GM21723 (cell line): ENCODE measurements around the gene TDRD15.
"Not testable (repeated sequence)": the region's sequence is repeated elsewhere in the genome, so short reads cannot be mapped to it uniquely, and the experiment has no call there.

ENCODE experiments used
- ATAC-seq: cut with Tn5 transposase; IDR thresholded peaks from one replicate; pipeline ENCODE4 v1.9.1; 2021; ENCODE audit warnings: mild to moderate bottlenecking, moderate library complexity; ENCODE audit not compliant: unreplicated experiment

TDRD15 gene

DNA sequence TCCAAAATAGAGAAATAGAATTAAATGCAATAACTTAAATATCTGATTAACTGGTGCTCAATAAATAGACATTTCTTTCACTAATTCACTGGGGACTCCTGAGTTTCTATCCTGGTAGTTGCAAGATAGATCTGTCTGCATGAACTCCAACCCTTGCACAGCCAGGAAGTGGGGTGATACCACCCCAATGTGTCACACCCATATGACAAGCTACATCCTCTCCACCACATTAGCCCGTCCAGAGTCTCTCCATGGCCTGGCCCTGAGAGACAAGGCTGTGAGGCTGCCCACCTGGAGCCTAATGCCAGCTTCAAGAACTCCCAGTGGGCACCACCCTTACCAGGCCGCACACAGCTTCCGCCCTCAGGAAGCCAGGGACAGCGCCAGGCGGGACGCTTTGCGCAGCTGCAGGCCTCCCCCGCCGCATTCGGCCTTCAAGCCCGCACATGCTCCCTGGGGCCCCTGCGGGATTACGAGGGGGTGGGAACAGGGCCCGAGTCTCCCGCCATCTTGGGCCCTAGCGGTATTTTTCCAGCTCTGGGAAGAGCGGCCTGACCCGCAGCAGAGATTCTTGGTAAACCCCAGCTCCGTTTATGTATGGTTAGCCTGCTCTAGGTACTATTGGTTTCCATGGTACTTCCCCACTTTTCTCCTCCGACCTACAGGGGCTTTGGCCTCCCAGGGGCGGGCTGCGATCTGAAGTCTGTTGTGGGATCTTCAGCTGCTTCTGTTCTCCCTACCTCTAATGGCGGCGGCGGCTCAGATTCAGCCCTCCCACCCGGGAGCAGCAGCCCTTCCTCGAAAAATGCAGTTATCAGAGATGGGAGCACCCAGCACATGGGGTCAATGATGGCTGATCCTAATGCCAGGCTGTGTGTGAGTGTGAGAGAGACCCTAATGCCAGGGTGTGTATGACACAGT is at the start of gene TDRD15:
Gene TDRD15, plus strand, starts transcription at position 496 of the 921 bp plus-strand sequence. CDS start 13,500 bp downstream, outside the sequence.
- ATAC-seq: no peak

DNA sequence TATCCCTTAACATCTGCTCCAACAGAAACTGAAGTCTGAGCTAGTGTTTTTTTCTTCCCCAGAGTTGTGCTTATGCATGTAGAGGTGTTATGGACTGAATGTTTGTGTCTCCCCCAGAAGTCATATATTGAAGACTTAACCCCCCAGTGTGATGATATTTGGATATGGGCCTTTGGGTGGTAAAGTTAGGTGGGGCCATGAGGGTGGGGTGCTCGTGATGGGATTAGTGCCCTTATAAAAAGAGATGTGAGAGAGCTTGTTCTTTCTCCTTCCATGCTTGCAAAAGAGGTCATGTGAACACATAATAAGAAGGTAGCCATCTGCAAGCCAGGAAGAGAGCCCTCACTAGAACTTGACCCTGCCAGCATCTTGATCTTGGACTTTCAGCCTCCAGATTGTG is 45.5 kb upstream of the TDRD15 start:
- no peak for ATAC-seq

DNA sequence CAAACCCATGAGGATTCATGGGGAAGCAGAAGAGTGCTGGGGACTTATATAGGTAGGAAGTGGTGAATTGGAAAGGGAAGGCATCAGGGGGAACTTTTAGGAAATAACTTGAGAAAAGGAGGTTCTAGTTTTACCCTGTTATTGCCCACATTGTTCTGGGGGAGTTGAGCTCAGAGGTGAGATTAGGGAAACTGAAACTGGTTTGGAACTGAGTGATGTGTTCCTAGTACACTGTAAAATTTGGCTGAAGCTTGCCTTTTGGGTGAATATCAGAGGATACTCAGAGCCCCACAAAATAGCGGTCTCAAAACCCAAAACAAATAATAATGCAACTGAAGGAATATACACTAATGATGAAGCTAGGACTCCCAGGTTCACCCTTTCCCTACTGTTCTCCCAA is 40.3 kb upstream of the TDRD15 start:
- no peak for ATAC-seq

DNA sequence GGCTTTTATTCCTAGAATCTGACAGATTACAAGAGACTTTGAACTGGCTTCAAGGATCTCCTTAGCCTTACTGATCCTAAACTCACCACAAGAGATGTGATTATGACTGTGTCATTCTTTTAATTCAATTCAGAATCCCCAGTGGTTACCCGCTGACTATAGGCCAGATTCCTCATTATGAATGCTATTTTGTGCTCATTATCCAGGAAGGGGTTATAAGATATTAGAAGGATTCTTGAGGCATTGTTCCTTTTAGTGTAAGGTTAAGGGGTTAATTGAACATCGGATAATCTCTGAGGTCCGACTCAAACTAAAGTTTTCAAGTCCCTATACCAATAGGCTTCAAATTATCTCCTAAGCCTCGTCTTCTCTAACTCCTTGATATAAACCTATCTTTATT is 39.4 kb upstream of the TDRD15 start:
- ATAC-seq: no peak

DNA sequence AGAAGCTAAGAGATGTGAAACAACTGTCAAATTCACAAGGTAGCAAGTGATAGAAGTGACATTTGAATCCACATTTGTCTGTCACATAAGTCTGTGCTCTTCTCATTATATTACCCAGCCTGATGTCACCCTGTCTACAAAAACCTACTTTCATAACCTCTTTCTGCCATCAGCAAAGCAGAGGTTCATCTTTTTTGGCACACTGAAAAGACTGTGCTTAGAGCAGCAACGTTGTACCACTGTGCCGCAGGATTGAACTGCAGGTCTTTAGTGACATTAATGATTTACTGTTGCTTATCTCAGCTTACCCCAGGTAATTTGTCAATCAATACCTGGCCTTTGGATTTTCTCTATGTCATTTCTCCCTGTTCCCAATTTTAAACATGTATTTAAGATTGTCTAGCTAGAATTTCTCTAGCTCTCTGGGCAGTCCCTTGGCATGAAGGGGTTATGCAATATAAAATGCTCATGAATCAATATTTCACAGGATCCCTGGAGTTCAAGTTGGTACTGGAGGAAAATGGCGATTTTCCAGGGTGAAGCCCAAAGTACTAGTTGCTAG is 31.4 kb upstream of the TDRD15 start:
- ATAC-seq: no peak

DNA sequence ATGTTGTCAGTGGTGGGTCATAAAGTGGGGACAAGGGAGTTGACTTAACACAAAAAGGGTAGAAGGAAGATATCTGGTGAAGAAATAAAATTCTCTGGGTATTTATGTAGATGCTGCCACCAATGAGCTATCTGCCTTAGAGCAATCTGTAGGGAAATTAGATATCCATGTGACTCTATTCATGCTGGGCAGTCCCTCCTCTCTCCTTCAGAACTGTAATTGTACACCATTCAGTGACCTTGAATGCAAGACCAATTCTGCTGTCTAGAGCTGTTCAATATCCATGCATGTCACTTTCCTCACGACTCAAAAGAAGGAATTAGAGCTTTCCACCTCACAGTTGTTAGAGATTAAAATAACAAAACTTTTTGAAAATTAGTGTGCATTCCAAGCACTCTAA is 28.6 kb upstream of the TDRD15 start:
- ATAC-seq: no peak

DNA sequence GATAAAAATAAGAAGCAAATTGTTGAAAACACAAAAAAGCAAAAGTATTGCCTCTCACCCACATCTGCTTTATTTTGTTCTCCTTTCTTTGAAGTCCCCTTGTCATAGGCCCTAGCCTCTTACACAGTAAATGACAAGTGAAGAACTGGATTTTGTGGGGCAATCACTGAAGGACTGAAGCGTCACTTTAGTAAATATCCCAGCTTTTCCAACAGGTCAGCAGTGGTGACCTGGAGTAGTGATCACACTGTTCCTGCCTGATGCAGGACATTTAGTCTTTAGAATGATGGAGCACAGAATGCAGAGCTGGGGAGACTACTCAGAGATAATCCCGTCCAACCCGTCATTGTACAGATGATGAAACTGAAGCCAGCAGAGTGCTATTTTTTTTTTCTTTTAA is 28.1 kb upstream of the TDRD15 start:
- no peak for ATAC-seq

DNA sequence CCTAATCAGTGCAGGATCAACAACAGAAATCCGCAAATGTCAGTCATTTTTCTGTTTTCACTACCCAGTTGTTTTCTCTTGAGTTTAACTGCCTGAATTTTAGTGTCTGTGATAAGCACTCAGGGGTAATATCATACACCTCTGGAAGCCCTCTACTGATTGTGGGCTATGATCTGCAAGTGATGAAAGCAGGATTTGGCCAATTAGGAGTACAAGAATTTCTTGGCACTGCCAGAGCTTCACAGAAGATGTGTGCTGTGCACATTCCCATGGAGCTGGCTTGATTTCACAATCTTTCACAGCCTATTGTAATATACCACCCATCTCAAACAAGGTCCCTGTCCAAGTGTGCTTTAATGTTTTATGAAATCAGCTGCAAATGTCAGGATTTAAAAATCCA is 27.3 kb upstream of the TDRD15 start:
- ATAC-seq: no peak

DNA sequence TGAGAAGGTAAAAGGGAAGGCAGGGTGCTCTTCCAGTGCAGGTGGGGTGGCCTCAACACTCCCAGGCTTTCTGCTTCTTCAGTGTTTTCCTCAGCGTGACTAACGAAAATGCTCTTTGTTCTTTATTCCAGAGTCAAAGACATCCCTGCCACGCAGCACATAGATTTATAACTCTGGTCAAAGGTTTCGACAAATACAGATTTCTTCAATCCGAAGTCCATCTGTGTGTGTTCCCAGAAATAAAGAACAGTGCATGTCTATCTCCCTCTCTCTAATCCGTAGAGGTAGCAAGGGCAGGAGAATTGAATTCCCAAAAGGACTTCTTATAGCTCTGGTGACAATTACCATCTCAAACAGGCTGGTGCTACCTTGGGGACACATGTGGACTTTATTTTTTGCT is 26.4 kb upstream of the TDRD15 start:
- ATAC-seq: no peak

DNA sequence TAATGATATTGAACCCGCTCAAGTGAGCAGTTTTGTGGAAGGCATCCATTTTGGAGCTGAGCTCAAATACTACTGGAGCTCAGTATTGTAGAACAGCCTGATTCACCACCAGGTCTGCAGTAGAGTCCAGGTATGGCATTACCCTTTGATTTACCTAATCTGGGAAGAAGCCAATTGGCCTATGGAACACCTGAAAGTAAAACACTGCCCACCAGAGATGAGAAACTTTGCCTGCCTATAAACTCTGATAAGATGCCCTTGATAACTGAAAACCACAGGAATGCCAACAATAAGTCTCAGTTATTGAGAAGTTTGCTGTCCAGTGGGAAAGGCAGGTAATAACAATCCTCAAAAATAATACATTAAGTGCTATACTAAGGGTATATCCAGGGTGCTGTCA is 25.5 kb upstream of the TDRD15 start:
- ATAC-seq: no peak

DNA sequence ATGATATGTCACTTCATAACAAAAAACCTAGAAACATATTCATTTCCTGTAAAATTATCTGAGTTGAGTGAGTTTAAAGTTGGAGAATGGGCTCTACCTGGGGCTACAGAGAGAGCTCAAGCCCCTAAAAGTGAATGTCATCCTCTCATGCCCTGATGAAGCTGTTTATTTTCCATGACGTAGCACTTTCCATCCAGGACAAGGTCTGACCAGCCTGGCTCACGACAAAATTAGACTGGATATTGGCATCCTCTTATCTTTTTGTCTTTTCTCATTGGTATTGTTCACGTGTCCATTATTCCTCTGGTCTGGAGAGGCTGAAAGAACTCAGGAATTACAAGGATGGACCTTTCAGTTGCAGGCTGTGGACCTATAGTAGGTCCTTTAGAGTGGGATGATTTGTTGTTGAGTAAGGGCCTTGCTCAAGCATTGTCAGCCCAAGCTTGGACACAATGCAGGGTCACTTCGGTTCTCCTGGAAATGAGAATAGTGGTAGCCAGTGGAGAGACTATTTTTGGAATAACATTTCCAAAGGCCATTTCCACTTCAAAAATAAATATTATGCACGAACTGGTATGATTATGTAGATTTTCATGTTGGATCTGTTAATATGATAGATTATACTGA is 24.4 kb upstream of the TDRD15 start:
- no peak for ATAC-seq

DNA sequence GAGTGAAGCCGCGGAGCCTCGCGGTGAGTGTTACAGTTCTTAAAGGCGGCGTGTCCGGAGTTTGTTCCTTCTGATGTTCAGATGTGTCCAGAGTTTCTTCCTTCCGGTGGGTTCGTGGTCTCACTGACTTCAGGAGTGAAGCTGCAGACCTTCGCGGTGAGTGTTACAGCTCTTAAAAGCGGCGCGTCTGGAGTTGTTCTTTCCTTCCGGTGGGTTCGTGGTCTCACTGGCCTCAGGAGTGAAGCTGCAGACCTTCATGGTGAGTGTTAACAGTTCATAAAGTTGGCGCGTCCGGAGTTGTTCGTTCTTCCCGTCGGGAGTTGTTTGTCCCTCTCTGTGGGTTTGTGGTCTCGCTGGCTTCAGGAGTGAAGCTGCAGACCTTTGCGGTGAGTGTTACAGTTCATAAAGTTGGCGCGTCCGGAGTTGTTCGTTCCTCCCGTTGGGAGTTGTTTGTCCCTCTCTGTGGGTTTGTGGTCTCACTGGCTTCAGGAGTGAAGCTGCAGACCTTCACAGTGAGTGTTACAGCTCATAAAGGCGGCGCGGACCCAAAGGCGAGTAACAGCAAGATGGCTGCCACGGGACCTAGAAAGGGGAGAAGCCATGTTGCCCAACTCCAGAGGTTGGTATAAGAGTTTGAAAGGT is 22.1 kb upstream of the TDRD15 start:
- not testable (repeated sequence) for ATAC-seq

DNA sequence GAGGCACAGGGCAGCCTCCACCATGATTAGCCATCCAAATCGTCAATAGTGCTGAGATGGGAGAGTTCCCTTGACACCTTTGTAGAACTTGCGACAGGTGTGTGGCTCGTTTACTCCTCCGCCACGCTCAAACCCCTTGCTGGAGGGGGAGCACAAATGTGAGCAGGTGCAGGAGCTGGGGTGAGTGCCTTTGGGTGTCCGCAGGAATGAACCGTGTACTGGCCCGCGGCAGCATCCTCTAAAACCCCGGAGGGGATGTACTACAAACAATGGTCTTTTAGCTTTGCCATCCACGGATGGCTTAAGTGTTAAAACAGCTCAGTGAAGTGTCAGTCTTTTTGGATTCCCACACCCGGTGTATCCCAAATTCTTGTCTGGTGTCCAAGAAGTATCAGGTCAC is 21.4 kb upstream of the TDRD15 start:
- ATAC-seq: no peak

DNA sequence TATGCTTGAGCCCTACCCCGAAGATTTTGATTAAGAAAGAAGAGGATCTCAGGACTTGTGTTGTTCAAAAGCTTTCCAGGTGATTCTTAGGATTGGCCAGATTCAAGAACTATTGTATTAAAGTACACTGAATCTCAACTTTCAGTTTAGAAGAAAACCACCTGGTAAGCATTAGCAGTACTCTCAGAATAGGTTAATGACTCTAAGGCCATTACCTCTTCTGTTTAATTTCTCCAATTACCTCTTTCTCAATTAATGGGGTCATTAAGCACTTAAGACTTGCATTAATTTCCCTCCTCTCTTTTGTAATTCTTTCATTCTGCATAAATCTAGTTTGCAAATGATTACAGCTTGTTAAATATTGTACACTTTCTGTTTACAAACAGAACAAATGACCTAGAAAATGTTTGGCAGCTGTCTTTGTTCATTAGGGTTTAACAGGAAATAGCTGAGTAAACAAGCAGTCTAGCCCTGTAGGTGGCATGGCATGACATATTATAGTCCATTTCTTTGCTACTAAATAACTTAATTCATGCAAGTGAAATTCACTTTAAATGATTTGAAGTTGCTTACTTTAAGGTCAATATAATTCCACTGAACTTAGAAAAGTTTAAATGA is 20.4 kb upstream of the TDRD15 start:
- no peak for ATAC-seq

DNA sequence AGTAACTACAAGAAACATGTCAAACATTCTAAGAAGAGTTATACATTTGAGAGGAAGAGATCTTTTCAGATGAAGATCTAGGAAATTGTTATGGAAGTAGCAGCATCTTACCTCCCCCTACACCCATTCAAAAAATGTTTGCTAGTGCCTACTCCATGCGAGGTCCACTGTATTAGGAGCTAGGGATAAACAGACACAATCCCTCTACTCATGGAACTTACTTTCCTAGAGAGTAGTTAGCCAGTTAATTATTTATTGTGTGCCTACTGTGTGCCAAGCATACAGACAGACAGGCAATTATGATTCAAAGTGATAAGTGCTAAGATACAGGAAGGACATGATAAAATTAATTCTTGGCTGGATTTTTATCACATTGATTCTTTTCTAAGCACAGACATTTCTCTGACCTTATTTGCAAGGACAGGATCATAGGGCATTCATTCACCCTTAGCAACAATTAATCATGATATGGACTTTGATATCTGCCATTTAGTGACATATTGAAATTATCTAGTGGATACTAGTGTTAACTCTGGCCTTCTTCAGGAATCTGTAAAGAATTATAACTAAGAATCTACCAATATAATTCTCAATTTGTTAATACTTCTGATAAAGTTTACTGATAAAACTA is 19.6 kb upstream of the TDRD15 start:
- no peak for ATAC-seq

DNA sequence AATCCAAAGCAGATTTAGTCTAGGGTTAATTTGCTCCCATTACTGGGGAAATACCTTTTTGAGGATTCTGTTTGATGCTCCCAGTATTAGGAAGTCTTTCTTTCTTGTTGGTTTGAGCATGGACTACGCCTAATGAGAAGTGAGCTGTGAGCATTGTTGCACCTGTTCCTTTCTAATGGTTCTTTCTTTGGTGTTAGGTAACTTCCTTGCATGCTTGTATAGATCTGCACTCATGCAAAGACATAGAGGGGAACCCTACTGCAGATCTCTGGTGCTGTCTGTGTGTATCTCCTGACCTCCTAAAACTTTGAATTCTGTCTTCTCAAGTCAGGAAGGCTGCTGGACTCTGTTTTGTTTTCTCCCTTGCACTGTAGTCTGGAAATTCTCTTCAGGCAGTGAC is 12.8 kb upstream of the TDRD15 start:
- ATAC-seq: no peak

DNA sequence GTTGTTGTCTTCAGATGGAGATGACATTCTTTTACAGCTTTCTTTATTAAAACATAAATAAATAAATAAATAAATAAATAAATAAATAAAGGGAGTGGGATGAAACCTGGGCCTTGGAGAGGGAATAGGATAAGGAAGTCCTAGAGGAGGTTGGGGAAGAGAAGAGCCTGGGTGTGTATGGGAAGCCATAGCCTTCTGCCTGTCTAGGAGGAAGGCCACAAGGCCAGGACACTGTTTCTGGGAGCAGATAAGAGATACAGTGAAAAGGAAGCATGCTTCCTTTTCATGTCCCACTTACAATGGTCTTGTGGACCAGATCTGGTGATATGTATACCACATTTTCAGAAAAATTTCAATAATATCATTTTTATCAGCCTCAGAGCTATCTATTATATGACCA is 6.1 kb upstream of the TDRD15 start:
- ATAC-seq: no peak

DNA sequence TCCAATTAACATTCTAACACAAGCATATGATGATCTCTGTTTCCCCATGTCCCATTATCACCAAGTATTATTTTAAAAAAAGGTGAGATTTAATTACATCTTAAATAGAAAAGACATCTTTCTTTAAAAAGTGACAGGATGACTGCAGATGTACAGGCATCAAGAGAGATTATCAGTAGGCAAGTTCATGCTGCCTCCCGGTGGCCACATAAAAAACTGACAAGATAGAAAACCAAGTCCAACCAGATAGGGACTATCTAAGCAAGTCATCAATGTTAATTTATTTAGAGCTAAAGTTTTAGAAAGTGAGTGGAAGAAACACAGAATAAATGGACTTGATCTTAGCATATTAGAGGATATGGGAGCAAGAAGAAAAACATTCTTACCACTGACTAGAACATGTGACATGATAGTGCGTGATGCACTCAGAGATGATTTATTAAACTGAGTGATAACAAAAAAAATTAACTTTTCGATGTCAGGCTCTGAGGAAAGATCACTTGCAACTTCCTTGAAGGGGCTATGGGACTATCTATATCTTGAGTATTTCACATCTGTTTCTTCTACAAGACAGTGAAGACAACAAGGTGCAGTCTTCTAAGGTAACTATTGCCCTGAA is 5.4 kb upstream of the TDRD15 start:
- ATAC-seq: no peak

DNA sequence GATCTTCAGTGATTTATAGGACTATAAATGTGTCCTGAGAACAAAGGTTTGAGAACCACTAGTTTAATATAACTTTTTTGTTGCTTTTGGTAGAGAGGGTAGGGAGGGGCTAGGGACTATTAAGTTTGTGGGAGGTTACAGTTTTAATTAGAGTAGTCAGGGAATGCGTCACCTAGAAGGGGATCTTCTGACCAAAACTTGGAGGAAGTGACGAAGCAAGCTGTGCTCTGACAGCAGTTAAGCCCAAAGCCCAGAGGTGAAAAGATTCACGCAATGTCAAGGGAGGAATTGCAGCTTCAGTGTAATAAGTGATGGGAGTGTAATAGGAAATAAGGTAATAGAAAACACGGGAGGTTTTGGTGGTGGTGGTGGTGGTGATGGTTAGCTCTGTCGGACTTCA is 8.1 kb downstream of the TDRD15 start:
- no peak for ATAC-seq

DNA sequence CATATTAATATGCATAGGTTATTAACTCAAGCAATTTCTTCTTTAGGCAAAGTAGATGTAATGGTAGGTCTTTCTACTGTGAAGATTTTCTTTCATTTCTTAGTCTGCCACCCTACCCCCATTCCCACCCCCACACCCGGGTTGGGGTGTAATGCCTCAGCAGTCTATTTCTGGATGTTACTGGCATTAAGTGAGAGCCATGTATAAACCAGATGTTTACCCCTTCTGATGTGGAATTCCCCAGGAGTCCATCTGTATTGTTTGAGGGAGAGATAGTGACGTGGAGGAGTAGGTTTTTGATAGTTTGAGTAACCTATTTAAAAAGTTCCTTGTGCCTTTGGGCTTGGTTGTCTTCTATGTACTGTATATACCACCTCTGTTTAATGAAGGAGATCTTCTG is 11.8 kb downstream of the TDRD15 start:
- ATAC-seq: no peak
